Muscle layer of duodenum (tissue), 2 donors: ENCODE results near the gene KCNAB1.

Experiments used
- H3K27ac ChIP-seq: one replicate; pipeline ENCODE4 v1.7.0; 2013; ENCODE audit warnings: mild to moderate bottlenecking, low read length
- H3K27me3 ChIP-seq: one replicate; pipeline ENCODE4 v1.7.0; 2013; ENCODE audit warnings: low read depth, mild to moderate bottlenecking, control low read depth, low read length
- H3K36me3 ChIP-seq, 2 donors: one replicate each; pipeline ENCODE4 v1.7.0; 2013; ENCODE audit warnings: low read length in 2 of 2, control low read depth in 1 of 2, mild to moderate bottlenecking in 1 of 2; ENCODE audit not compliant: insufficient read depth in 2 of 2, control insufficient read depth in 1 of 2
- H3K4me1 ChIP-seq, 2 donors: one replicate each; pipeline ENCODE4 v1.7.0; 2013; ENCODE audit warnings: low read length in 2 of 2, mild to moderate bottlenecking in 2 of 2, control low read depth in 1 of 2, moderate library complexity in 1 of 2; ENCODE audit not compliant: insufficient read depth in 2 of 2, control insufficient read depth in 1 of 2
- H3K4me3 ChIP-seq, 2 donors: one replicate each; pipeline ENCODE4 v1.7.0; 2013; ENCODE audit warnings: low read length in 2 of 2, low read depth in 1 of 2, mild to moderate bottlenecking in 1 of 2
- H3K9me3 ChIP-seq, 2 donors: one replicate each; pipeline ENCODE4 v1.7.0; 2013; ENCODE audit warnings: low read length in 2 of 2, control low read depth in 1 of 2, mild to moderate bottlenecking in 1 of 2; ENCODE audit not compliant: control insufficient read depth in 1 of 2
- donor health status: healthy.

KCNAB1 gene

GRCh38 chr3:156358232-156358631 is 237.9 kb downstream of the KCNAB1 start:
- Histone ChIP-seq H3K4me1 (peaks cover 0 to 8% of the 10 kb centered on the region in 2 donors), H3K9me3 (no peaks in the 10 kb centered on the region), H3K4me3 (no peak overlapping the region), H3K27ac (no peak overlapping the region), H3K27me3 (no peaks in the 10 kb centered on the region), H3K36me3 (no peaks in the 10 kb centered on the region)

GRCh38 chr3:156359368-156359767 is 239.0 kb downstream of the KCNAB1 start:
- no peak overlapping the region for H3K27ac ChIP-seq
- no peaks in the 10 kb centered on the region for H3K36me3 ChIP-seq
- no peak overlapping the region for H3K4me3 ChIP-seq
- H3K27me3 ChIP-seq, result no peaks in the 10 kb centered on the region
- no peaks in the 10 kb centered on the region for H3K9me3 ChIP-seq
- H3K4me1 ChIP-seq, result peaks cover 0 to 5% of the 10 kb centered on the region in 2 donors

- no peaks in the 10 kb centered on the region for H3K9me3 ChIP-seq
Measured at GRCh38 chr3:156360083-156360482, 239.7 kb downstream of the KCNAB1 start.

GRCh38 chr3:156360963-156361362 is 240.6 kb downstream of the KCNAB1 start:
- no peaks in the 10 kb centered on the region for H3K27me3 ChIP-seq
- H3K27ac ChIP-seq, result no peak overlapping the region
- no peaks in the 10 kb centered on the region for H3K9me3 ChIP-seq
- no peaks in the 10 kb centered on the region for H3K36me3 ChIP-seq
- peaks cover 0 to 3% of the 10 kb centered on the region in 2 donors for H3K4me1 ChIP-seq
- H3K4me3 ChIP-seq, result no peak overlapping the region

More at GRCh38 chr3:156360083-156360482, 239.7 kb downstream of the KCNAB1 start:
- no peak overlapping the region for H3K4me3 ChIP-seq
- H3K27ac ChIP-seq, result no peak overlapping the region
- peaks cover 0 to 5% of the 10 kb centered on the region in 2 donors for H3K4me1 ChIP-seq
- H3K27me3 ChIP-seq, result no peaks in the 10 kb centered on the region
- H3K36me3 ChIP-seq, result no peaks in the 10 kb centered on the region

GRCh38 chr3:156366559-156366958 is 246.2 kb downstream of the KCNAB1 start:
- H3K27me3 ChIP-seq, result no peaks in the 10 kb centered on the region
- H3K36me3 ChIP-seq, result no peaks in the 10 kb centered on the region
- no peak overlapping the region for H3K27ac ChIP-seq
- H3K9me3 ChIP-seq, result no peaks in the 10 kb centered on the region
- no peaks in the 10 kb centered on the region for H3K4me1 ChIP-seq
- no peak overlapping the region for H3K4me3 ChIP-seq

GRCh38 chr3:156368189-156368588 is 247.8 kb downstream of the KCNAB1 start:
- Histone ChIP-seq H3K27me3 (no peaks in the 10 kb centered on the region), H3K27ac (no peak overlapping the region), H3K4me1 (peaks cover 0 to 8% of the 10 kb centered on the region in 2 donors), H3K9me3 (no peaks in the 10 kb centered on the region), H3K4me3 (no peak overlapping the region), H3K36me3 (no peaks in the 10 kb centered on the region)

- Histone ChIP-seq H3K4me3 (no peak overlapping the region), H3K4me1 (peaks cover 0 to 10% of the 10 kb centered on the region in 2 donors), H3K27me3 (no peaks in the 10 kb centered on the region), H3K9me3 (no peaks in the 10 kb centered on the region), H3K36me3 (no peaks in the 10 kb centered on the region), H3K27ac (no peak overlapping the region)
Measured at GRCh38 chr3:156371701-156372100, 251.3 kb downstream of the KCNAB1 start.

GRCh38 chr3:156373095-156373494 is 252.7 kb downstream of the KCNAB1 start:
- Histone ChIP-seq H3K4me3 (no peak overlapping the region), H3K27me3 (no peaks in the 10 kb centered on the region), H3K9me3 (no peaks in the 10 kb centered on the region), H3K27ac (no peak overlapping the region), H3K4me1 (peaks cover 0 to 10% of the 10 kb centered on the region in 2 donors), H3K36me3 (no peaks in the 10 kb centered on the region)

GRCh38 chr3:156373654-156374053 is 253.3 kb downstream of the KCNAB1 start:
- Histone ChIP-seq H3K27ac (no peak overlapping the region), H3K36me3 (no peaks in the 10 kb centered on the region), H3K4me1 (peaks cover 0 to 10% of the 10 kb centered on the region in 2 donors), H3K9me3 (no peaks in the 10 kb centered on the region), H3K27me3 (no peaks in the 10 kb centered on the region), H3K4me3 (no peak overlapping the region)

- H3K27me3 ChIP-seq, result no peaks in the 10 kb centered on the region
- no peaks in the 10 kb centered on the region for H3K36me3 ChIP-seq
- peaks cover 0 to 10% of the 10 kb centered on the region in 2 donors for H3K4me1 ChIP-seq
- no peaks in the 10 kb centered on the region for H3K9me3 ChIP-seq
- no peak overlapping the region for H3K27ac ChIP-seq
- H3K4me3 ChIP-seq, result no peak overlapping the region
Measured at GRCh38 chr3:156376199-156376598, 255.8 kb downstream of the KCNAB1 start.

- Histone ChIP-seq H3K36me3 (no peaks in the 10 kb centered on the region), H3K27ac (no peak overlapping the region), H3K4me1 (peaks cover 0 to 10% of the 10 kb centered on the region in 2 donors), H3K27me3 (no peaks in the 10 kb centered on the region), H3K4me3 (no peak overlapping the region), H3K9me3 (no peaks in the 10 kb centered on the region)
Measured at GRCh38 chr3:156377266-156377665, 256.9 kb downstream of the KCNAB1 start.

GRCh38 chr3:156377718-156378117 is 257.3 kb downstream of the KCNAB1 start:
- Histone ChIP-seq H3K36me3 (no peaks in the 10 kb centered on the region), H3K27me3 (no peaks in the 10 kb centered on the region), H3K4me3 (no peak overlapping the region), H3K9me3 (no peaks in the 10 kb centered on the region), H3K27ac (no peak overlapping the region), H3K4me1 (peaks cover 0 to 6% of the 10 kb centered on the region in 2 donors)
